PC-3 (cell line): Measurements from ENCODE around the gene SYNGR4. TPM values are rescaled to one million over a fixed set of nuclear protein-coding genes. Genes with fewer than 3 reads are reported as not detected.

Experiments used
- ATAC-seq: fragments of 200-7000 bp; cut with Tn5 transposase; 2 replicates; pipeline ENCODE4 v1.9.1; 2020; ENCODE audit warnings: mild to moderate bottlenecking, moderate library complexity
- BruUV-seq: library from RNA; stranded (reverse); fragments of 400-500 nt; replicated peaks from 2 replicates; lab custom pipeline; 2021; lab: Mats Ljungman, UMichigan
- CTCF ChIA-PET: fragments of 300-600 bp; sonication (Branson Sonifier 250); formaldehyde crosslinking; loops from one replicate; lab custom pipeline; 2022; ENCODE audit warnings: antibody characterized with exemption; lab: Charles Lee
- POLR2A ChIA-PET: fragments of 300-600 bp; sonication (Branson Sonifier 250); formaldehyde crosslinking; loops from one replicate; lab custom pipeline; 2022; ENCODE audit warnings: antibody characterized with exemption; ENCODE audit not compliant: unreplicated experiment; lab: Charles Lee
- DNase-seq: peaks from one replicate; pipeline ENCODE4 v3.0.0-alpha.2; 2015
- H2AFZ ChIP-seq: fragments of 300-600 bp; sonication (generic); 2 replicates; pipeline ENCODE4 v1.6.0; 2016; ENCODE audit warnings: antibody characterized with exemption, low read length
- H3F3A ChIP-seq: fragments of 300-600 bp; sonication (generic); one replicate; pipeline ENCODE4 v1.6.0; 2017; ENCODE audit warnings: antibody characterized with exemption, low read length, control low read depth, mild to moderate bottlenecking; ENCODE audit not compliant: unreplicated experiment
- H3K27ac ChIP-seq: fragments of 300-600 bp; sonication (generic); 2 replicates; pipeline ENCODE4 v1.5.1; 2016; ENCODE audit warnings: mild to moderate bottlenecking, low read length
- H3K27me3 ChIP-seq: fragments of 300-600 bp; sonication (generic); 2 replicates; pipeline ENCODE4 v1.6.1; 2016; ENCODE audit warnings: low read length, mixed read lengths
- H3K36me3 ChIP-seq: fragments of 300-600 bp; sonication (generic); 2 replicates; pipeline ENCODE4 v1.6.1; 2016; ENCODE audit warnings: low read depth, mixed run types, low read length, mixed read lengths
- H3K4me1 ChIP-seq: fragments of 300-600 bp; sonication (generic); 2 replicates; pipeline ENCODE4 v1.5.1; 2016; ENCODE audit warnings: low read length; ENCODE audit not compliant: insufficient read depth
- H3K4me2 ChIP-seq: fragments of 300-600 bp; sonication (generic); 2 replicates; pipeline ENCODE4 v1.6.0; 2016; ENCODE audit warnings: low read length
- H3K4me3 ChIP-seq: fragments of 300-600 bp; sonication (generic); 2 replicates; pipeline ENCODE4 v1.5.1; 2016; ENCODE audit warnings: mild to moderate bottlenecking, low read length, mixed read lengths
- H3K79me2 ChIP-seq: fragments of 300-600 bp; sonication (generic); 2 replicates; pipeline ENCODE4 v1.6.1; 2017; ENCODE audit warnings: low read length, mixed read lengths
- H3K9ac ChIP-seq: fragments of 300-600 bp; sonication (generic); 2 replicates; pipeline ENCODE4 v1.6.0; 2016; ENCODE audit warnings: mild to moderate bottlenecking, low read length
- H3K9me2 ChIP-seq: fragments of 300-600 bp; sonication (generic); replicated peaks from 2 replicates; pipeline ENCODE4 v1.6.1; 2016; ENCODE audit warnings: mixed run types, low read length, mixed read lengths
- H3K9me3 ChIP-seq: fragments of 300-600 bp; sonication (generic); 2 replicates; pipeline ENCODE4 v1.6.1; 2016; ENCODE audit warnings: low read length, mixed read lengths
- H4K20me1 ChIP-seq: fragments of 300-600 bp; sonication (generic); 2 replicates; pipeline ENCODE4 v1.6.1; 2016; ENCODE audit warnings: low read length, mixed read lengths
- CTCF ChIP-seq: fragments of 300-600 bp; sonication (generic); conservative IDR thresholded peaks from 2 replicates; pipeline ENCODE4 v1.5.1; 2017; ENCODE audit warnings: antibody characterized with exemption, low read depth, mild to moderate bottlenecking, low read length
- EZH2 ChIP-seq: fragments of 300-600 bp; sonication (generic); IDR thresholded peaks from one replicate; pipeline ENCODE4 v1.6.1; 2017; ENCODE audit warnings: antibody characterized with exemption, mild to moderate bottlenecking, low read length; ENCODE audit not compliant: unreplicated experiment
- EZH2phosphoT487 ChIP-seq: fragments of 300-600 bp; sonication (generic); IDR thresholded peaks from 2 replicates; pipeline ENCODE4 v1.6.1; 2018; ENCODE audit warnings: mild to moderate bottlenecking, antibody characterized with exemption, low read length, borderline replicate concordance
- intact Hi-C: fragments of 100-400 bp; cut with micrococcal nuclease; formaldehyde crosslinking; loops from 2 replicates; pipeline ENCODE4 v1.9.0; 2023
- total RNA-seq: library from RNA; depleted of rRNA; stranded (reverse); fragments of >200 nt; gene quantifications from 2 replicates; pipeline ENCODE4 v1.2.3, GENCODE V29; 2014

The SYNGR4 gene
- total RNA-seq, 1 experiment from 2014 or later, result not detected

DNA sequence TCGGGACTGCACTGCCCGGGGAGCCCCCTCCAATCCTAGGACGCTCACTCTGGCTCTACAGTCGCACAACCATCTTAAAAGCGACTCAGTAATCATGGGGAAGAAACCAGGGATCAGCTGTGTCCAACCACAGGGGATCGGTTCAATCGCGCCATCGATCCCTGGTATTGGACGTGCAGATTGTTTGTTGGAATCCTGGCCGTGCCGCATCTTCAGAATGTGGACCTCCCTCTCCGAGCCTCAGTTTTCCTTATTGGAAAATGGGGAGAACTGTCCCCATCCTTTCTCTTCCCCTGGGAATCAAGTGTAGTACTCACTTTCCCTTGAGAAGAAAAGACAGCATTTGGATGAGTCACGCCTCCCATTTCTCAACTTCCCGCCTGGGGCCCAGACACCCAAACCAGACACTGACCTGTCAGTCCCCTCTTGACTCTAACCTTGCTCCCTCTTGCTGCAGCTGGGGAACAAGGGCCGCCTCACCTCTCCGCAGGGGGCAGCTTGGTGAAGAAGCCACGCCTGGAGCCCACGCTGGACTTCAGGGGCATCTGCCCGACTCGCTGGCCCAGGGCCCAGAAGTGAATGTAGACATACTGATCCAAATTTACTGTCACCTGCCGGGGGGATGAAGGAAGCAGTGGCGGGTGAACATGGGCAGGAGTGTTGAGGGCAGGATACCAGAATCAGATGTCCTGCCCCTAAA is 21.2 kb upstream of the SYNGR4 start:
- no peak overlapping the region for H3K4me3 ChIP-seq
- POLR2A ChIA-PET, result no interaction called here
- DNase-seq, result peak; percentile 45

DNA sequence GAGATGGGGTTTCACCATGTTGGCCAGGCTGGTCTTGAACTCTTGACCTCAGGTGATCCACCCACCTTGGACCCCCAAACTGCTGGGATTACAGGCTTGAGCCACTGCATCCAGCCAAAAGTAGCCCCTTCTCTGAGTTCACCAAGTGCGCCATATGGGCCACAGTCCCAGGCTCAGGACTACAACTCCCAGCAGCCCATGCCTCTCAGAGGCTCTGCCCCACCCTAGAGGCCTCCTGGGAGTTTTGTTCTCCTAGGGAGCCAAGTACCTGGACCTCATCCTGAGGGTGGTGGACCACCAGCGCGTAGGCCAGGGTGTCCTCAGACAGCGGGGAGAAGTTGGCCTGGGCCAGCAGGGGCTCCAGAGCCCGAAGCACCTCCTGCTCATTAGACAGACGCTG is 19.3 kb upstream of the SYNGR4 start:
- Histone ChIP-seq H4K20me1 (no peaks in the 10 kb centered on the region), H3K4me3 (no peak overlapping the region), H3K36me3 (no peaks in the 10 kb centered on the region), H3K27ac (no peak overlapping the region), H3F3A (no peaks in the 10 kb centered on the region), H3K9ac (no peak overlapping the region), H2AFZ (no peak overlapping the region), H3K9me2 (no peaks in the 10 kb centered on the region), H3K27me3 (no peaks in the 10 kb centered on the region), H3K9me3 (no peaks in the 10 kb centered on the region), H3K4me1 (peaks cover 12% of the 10 kb centered on the region), H3K4me2 (no peak overlapping the region), H3K79me2 (no peaks in the 10 kb centered on the region)
- intact Hi-C loops, result no loop called here
- DNase-seq, result no peak
- no peak for TF ChIP-seq CTCF
- no peak for TF ChIP-seq EZH2phosphoT487
- TF ChIP-seq EZH2, result no peak
- BruUV-seq, result no TSS peak
- ChIA-PET POLR2A (no interaction called here), CTCF (no interaction called here)
- no peak for ATAC-seq

More for the DNA sequence above, 21.2 kb upstream of the SYNGR4 start:
- Histone ChIP-seq H4K20me1 (no peaks in the 10 kb centered on the region), H3K27ac (no peak overlapping the region), H3K27me3 (no peaks in the 10 kb centered on the region), H3K36me3 (no peaks in the 10 kb centered on the region), H2AFZ (no peak overlapping the region), H3K9ac (no peak overlapping the region), H3K4me1 (peaks cover 12% of the 10 kb centered on the region), H3K4me2 (no peak overlapping the region), H3K79me2 (no peaks in the 10 kb centered on the region), H3K9me3 (no peaks in the 10 kb centered on the region), H3F3A (no peaks in the 10 kb centered on the region), H3K9me2 (no peaks in the 10 kb centered on the region)
- TF ChIP-seq EZH2 (no peak), CTCF (no peak)
- ATAC-seq, result no peak
- intact Hi-C loops, result no loop called here
- CTCF ChIA-PET, result no interaction called here
- no TSS peak for BruUV-seq

GRCh38 chr19:48346191-48346590 is 18.0 kb upstream of the SYNGR4 start:
- ATAC-seq, result no peak
- Histone ChIP-seq H3K27ac (no peak overlapping the region), H3K9ac (no peak overlapping the region), H3F3A (no peaks in the 10 kb centered on the region), H3K4me2 (no peak overlapping the region), H3K9me3 (no peaks in the 10 kb centered on the region), H3K27me3 (no peaks in the 10 kb centered on the region), H3K4me3 (no peak overlapping the region), H3K9me2 (no peaks in the 10 kb centered on the region), H4K20me1 (no peaks in the 10 kb centered on the region), H2AFZ (no peak overlapping the region), H3K36me3 (no peaks in the 10 kb centered on the region), H3K79me2 (no peaks in the 10 kb centered on the region), H3K4me1 (peaks cover 7% of the 10 kb centered on the region)
- no peak for DNase-seq
- TF ChIP-seq CTCF (no peak), EZH2phosphoT487 (no peak), EZH2 (no peak)
- CTCF ChIA-PET, result no interaction called here
- BruUV-seq, result no TSS peak
- POLR2A ChIA-PET, result no interaction called here
- intact Hi-C loops, result no loop called here
